DOHH2 (cell line): ENCODE data around the gene BRD3.

Experiments used
- H3F3A ChIP-seq: fragments of 200-600 bp; sonication (generic), shearing (Covaris generic); 2 replicates; pipeline ENCODE4 v1.6.0; 2016; ENCODE audit warnings: antibody characterized with exemption, mild to moderate bottlenecking; ENCODE audit not compliant: control insufficient read depth, insufficient read depth
- H3K27ac ChIP-seq: fragments of 200-600 bp; sonication (generic); 2 replicates; pipeline ENCODE4 v1.5.1; 2014; ENCODE audit warnings: low read depth, mild to moderate bottlenecking, low read length, moderate library complexity
- H3K27me3 ChIP-seq: fragments of 200-600 bp; sonication (generic); 2 replicates; pipeline ENCODE4 v1.6.1; 2014; ENCODE audit warnings: mild to moderate bottlenecking, low read length, mixed read lengths; ENCODE audit not compliant: control insufficient read depth
- H3K36me3 ChIP-seq: fragments of 200-600 bp; sonication (generic); 2 replicates; pipeline ENCODE4 v1.6.1; 2014; ENCODE audit warnings: mild to moderate bottlenecking, low read length, moderate library complexity, mixed read lengths; ENCODE audit not compliant: control insufficient read depth
- H3K4me1 ChIP-seq: fragments of 200-600 bp; sonication (generic); 2 replicates; pipeline ENCODE4 v1.6.1; 2014; ENCODE audit warnings: mild to moderate bottlenecking, low read length, mixed read lengths; ENCODE audit not compliant: control insufficient read depth
- H3K4me2 ChIP-seq: fragments of 200-600 bp; sonication (generic); 2 replicates; pipeline ENCODE4 v1.6.0; 2014; ENCODE audit warnings: mild to moderate bottlenecking, low read length, moderate library complexity
- H3K4me3 ChIP-seq: fragments of 200-600 bp; sonication (generic); 2 replicates; pipeline ENCODE4 v1.5.1; 2014; ENCODE audit warnings: mild to moderate bottlenecking, low read length, mixed read lengths
- H3K79me2 ChIP-seq: fragments of 200-600 bp; sonication (generic); 2 replicates; pipeline ENCODE4 v1.6.1; 2014; ENCODE audit warnings: mild to moderate bottlenecking, low read length, mixed read lengths; ENCODE audit not compliant: control insufficient read depth
- H3K9me2 ChIP-seq: fragments of 200-600 bp; sonication (generic); replicated peaks from 2 replicates; pipeline ENCODE4 v1.6.1; 2014; ENCODE audit warnings: mild to moderate bottlenecking, low read length, mixed read lengths; ENCODE audit not compliant: control insufficient read depth
- H3K9me3 ChIP-seq: fragments of 200-600 bp; sonication (generic); 2 replicates; pipeline ENCODE4 v1.6.1; 2014; ENCODE audit warnings: antibody characterized with exemption, low read length, mixed read lengths; ENCODE audit not compliant: control insufficient read depth, insufficient read depth
- H4K20me1 ChIP-seq: fragments of 200-600 bp; sonication (generic); 2 replicates; pipeline ENCODE4 v1.6.0; 2014; ENCODE audit warnings: low read depth, mild to moderate bottlenecking, antibody characterized with exemption, low read length, moderate library complexity; ENCODE audit not compliant: control insufficient read depth, insufficient read depth
- CTCF ChIP-seq: fragments of 200-600 bp; sonication (generic); IDR thresholded peaks from one replicate; pipeline ENCODE4 v1.5.1; 2014; ENCODE audit warnings: antibody characterized with exemption, mild to moderate bottlenecking, low read depth, low read length; ENCODE audit not compliant: poor library complexity, severe bottlenecking
- EZH2phosphoT487 ChIP-seq: fragments of 200-600 bp; sonication (generic); IDR thresholded peaks from 2 replicates; pipeline ENCODE4 v1.6.1; 2017; ENCODE audit warnings: borderline replicate concordance, mild to moderate bottlenecking, antibody characterized with exemption, low read length, moderate library complexity, mixed read lengths

Gene BRD3

GRCh38 chr9:134011401-134011800, 56.4 kb downstream of the BRD3 start:
- H3K79me2 ChIP-seq, result no peaks in the 10 kb centered on the region
- no peaks in the 10 kb centered on the region for H3K9me2 ChIP-seq
- H3K36me3 ChIP-seq, result no peaks in the 10 kb centered on the region
- no peaks in the 10 kb centered on the region for H4K20me1 ChIP-seq
- no peak overlapping the region for H3K4me2 ChIP-seq
- H3K27ac ChIP-seq, result no peak overlapping the region
- peaks cover 10% of the 10 kb centered on the region for H3K27me3 ChIP-seq
- no peak overlapping the region for H3K4me3 ChIP-seq
- no peak for TF ChIP-seq CTCF
- TF ChIP-seq EZH2phosphoT487, result no peak
- no peaks in the 10 kb centered on the region for H3K4me1 ChIP-seq
- no peaks in the 10 kb centered on the region for H3F3A ChIP-seq
- peaks cover 9% of the 10 kb centered on the region; the same call in 1 of the 2 replicates for H3K9me3 ChIP-seq

GRCh38 chr9:134010310-134011173, 57.3 kb downstream of the BRD3 start:
- Histone ChIP-seq H3K4me2 (no peak overlapping the region), H4K20me1 (no peaks in the 10 kb centered on the region), H3F3A (no peaks in the 10 kb centered on the region), H3K4me3 (no peak overlapping the region), H3K4me1 (no peaks in the 10 kb centered on the region), H3K9me3 (peaks cover 9% of the 10 kb centered on the region; the same call in 1 of the 2 replicates), H3K79me2 (no peaks in the 10 kb centered on the region), H3K27me3 (peaks cover 10% of the 10 kb centered on the region), H3K36me3 (no peaks in the 10 kb centered on the region), H3K27ac (no peak overlapping the region), H3K9me2 (no peaks in the 10 kb centered on the region)
- TF ChIP-seq CTCF, result no peak
- no peak for TF ChIP-seq EZH2phosphoT487

- H3K27ac ChIP-seq, result no peak overlapping the region
- no peaks in the 10 kb centered on the region for H3F3A ChIP-seq
- H3K36me3 ChIP-seq, result no peaks in the 10 kb centered on the region
- peaks cover 5% of the 10 kb centered on the region; the same call in 1 of the 2 replicates for H3K9me3 ChIP-seq
- no peaks in the 10 kb centered on the region for H4K20me1 ChIP-seq
- H3K9me2 ChIP-seq, result no peaks in the 10 kb centered on the region
- TF ChIP-seq CTCF, result no peak
- TF ChIP-seq EZH2phosphoT487, result no peak
- H3K4me1 ChIP-seq, result no peaks in the 10 kb centered on the region
- no peak overlapping the region for H3K4me2 ChIP-seq
- H3K4me3 ChIP-seq, result no peak overlapping the region
- no peaks in the 10 kb centered on the region for H3K79me2 ChIP-seq
- H3K27me3 ChIP-seq, result peaks cover 10% of the 10 kb centered on the region
Measured at GRCh38 chr9:134007571-134007970, 60.3 kb downstream of the BRD3 start.
